Medulla oblongata (tissue), 1 donor: Measurements from ENCODE around the gene CMTM7.
A peak's percentile ranks its signal among the peaks of the same experiment; 100 is the strongest.

Source experiments
- DNase-seq: peaks from one replicate; pipeline ENCODE4 v3.0.0-alpha.2; 2015; ENCODE audit errors: extremely low spot score

CMTM7 gene, protein sequence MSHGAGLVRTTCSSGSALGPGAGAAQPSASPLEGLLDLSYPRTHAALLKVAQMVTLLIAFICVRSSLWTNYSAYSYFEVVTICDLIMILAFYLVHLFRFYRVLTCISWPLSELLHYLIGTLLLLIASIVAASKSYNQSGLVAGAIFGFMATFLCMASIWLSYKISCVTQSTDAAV

DNA sequence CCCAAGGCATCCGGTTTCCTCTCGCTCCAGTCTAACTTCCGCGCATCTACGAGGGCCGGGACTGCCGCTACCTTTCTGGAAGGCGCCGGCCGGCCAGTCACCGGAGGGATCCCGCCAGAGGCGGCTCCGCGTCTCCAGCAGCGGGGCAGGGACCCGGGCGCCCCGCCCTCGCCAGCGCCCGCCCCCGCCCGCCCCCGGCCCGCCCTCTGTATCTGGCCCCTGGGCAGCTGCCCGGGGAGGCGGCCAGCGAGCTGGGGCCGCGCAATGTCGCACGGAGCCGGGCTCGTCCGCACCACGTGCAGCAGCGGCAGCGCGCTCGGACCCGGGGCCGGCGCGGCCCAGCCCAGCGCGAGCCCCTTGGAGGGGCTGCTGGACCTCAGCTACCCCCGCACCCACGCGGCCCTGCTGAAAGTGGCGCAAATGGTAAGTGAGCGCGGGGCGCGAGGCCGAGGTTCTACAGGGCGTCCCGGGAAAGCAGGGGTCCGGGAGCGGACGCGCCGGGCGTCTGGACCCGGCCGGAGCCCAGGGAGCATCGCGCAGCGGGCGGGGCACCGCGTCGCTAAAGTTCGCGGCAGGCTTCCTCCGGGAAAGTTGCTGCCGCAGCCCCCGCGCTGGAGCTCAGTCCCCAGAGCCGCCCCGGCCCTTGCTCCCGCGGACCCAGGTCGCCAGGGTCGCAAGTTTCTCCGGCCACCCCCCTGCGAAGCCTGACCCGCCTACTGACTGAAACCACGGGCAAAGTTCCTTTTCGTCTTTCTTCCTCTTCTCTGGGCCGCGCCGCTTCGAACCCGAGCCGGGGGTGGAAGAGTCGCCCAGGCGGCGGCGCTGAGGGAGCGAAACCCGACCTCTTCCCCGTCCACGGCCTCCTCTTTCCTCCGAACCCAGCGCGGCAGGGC lies at the start of gene CMTM7:
CMTM7 (plus strand) TSS at position 211 of the 893 bp plus-strand sequence; CDS start at position 265, 54 bp downstream.
- DNase-seq = peak; percentile 41

DNA sequence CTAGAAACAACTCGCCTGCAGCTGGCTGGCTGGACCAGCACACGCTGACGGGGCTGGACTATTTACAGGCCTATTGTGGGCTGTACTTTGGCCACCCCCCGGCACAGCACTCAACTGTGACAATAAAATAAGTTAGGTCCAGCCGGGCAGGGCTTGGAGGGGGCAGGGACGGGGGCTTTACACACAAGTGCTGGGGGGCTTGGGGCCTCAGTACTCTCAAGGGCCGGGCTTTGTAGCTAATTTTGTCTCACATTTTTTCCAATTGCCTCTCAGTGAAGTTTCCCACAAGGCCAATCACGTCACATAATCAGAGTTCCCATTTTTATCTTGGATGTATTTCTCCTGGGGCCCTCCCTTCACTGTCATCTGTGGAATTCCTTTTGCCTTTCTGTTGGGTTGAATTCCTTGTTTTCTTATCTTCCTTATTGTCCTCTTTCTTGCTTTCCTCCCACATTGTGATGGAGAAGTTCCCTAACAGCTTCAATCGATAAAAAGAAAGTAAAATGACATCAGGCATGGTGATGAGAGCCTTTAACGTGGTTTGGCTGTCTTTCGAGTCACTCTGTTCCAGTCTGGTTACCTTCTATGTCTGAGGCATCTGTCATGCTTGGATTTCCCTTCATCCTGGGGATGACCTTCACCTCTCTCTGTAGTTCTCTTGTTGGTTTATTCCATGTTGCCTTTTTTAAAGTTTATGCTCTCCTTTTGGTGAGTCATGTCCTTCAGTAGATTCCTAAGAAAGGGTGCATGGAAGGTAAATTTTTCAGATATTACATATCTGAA lies 44.1 kb upstream of the CMTM7 start:
- DNase-seq = no peak

DNA sequence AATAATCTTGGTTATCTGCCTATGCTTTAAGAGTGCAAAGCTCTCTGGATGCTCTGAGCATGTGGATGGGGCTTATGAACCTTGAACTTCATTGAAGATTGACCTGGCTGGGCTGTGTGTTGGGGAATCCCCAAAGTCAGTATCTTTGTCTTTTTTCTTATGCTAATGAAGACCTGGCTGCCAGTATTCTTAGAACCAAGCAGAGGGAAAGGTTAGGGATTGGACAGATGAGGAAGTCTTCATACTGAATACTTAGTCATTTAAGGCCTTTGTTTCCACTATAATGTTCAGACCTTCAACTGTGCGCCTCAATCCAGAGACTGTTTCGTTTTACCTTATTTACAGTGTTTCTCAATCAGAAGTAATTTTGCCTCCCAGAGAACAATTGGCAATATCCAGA lies 42.5 kb upstream of the CMTM7 start:
- no peak for DNase-seq

DNA sequence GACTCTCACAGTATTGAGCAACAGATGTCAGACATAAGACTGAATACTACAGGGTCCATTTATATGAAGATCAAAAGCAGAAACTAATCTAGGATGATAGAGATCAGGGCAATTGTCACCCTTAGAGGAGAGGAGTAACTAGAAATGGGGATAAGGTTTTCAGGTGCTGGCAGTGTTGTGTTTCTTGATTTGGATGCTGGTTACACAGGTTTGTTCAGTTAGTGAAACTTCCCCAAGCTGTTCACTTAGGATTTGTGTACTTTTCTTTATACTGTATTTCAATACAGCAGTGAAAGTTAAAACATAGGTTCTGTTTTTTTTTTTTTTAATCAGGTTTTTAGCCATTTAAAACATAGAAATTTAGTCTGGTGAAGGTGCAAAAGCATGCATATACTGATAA lies 39.1 kb upstream of the CMTM7 start:
- DNase-seq = no peak

DNA sequence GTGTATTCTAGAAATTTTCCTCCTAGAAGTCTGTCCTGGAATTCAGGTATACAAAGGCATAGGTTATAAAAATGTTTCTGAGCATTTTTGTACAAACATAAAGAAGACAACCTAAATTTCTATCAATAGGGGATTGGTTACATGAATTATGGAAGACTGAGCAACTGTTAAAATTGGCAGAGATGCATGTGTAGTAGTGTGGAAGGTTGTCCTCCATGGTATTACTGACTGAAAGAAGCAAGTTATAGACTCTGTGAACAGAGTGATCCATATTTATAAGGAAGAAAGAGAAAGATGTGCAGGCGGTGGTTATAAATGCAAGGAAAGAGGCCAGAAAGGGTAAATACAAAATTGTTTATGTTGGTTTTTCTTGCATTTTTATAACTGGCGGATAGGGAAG lies 38.3 kb upstream of the CMTM7 start:
- no peak for DNase-seq

DNA sequence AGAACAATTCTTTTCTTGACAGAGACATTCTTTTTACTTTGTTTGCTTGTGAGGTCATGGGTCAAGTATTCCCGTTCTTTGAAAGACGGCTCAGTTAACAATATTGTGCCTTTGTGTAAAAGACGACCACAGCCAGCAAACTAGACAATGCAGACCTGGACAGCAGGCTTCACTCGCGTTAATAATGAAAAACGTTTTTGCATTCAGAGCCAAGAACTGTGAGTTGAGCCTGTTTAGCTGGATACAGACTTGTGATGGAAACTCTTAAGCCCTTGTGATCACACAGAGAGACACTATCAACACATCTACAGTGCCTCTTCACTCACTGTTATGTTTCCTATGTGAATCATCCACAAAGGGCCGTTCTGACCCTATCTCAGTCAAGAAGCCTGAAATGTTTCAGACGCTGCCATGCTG lies 37.3 kb upstream of the CMTM7 start:
- no peak for DNase-seq

DNA sequence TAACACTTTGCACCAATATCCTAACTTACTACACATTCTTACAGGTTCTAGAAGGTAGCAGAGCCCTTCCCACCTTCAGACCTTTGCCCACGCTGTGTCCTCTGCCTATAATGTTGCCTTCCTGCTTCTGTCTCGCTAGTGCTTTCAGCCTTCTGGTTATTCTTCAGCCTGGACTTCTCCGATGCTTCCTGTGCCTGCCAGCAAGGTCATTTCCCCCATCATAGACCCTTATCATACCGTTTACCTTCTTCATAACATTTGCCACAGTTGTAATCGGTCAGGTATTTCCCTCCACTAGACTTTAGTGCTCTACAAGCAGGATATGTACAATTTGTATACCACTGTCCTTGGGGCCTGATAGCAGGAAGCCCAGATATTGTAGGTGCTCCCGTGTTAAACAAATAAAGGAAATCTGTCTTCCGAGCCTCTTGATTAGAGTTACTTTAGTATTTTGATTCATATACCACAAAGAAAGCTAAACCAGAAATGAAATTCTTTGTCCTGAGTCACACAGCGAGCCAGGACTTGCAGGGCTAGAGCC lies 35.8 kb upstream of the CMTM7 start:
- DNase-seq = no peak

DNA sequence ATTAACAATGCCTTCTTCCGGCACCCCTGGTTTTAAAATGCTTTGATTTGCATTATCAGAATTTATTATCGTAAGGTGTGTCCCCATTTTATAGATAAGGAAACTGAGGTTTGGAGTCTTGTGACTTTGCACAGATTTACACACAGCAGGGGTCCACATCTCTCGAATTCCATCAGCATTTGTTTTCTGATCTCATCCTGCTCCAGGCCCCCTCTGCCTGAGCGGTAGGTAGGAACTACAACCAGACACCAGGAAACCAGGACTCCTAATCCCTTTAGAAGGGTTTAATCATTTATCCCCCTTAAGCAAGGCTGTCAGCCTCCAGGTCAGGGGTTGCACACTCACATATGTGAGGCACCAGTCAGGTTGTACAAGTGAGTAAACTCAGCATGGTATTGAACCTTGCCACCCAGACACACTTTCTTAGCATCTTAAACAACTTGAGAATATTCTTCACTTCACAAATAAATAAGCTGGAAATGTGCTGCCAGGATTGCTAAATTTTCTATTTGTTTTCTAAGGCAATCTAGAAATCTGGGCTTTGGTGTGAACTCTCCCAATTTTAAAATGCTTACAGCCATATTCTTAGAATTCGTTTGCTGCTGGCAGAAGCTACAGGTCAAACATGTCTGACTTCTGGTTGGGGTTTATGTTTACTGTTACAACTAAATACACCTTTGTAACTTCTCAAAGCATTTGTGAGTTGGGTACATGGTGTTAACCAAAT lies 31.7 kb upstream of the CMTM7 start:
- DNase-seq = no peak

DNA sequence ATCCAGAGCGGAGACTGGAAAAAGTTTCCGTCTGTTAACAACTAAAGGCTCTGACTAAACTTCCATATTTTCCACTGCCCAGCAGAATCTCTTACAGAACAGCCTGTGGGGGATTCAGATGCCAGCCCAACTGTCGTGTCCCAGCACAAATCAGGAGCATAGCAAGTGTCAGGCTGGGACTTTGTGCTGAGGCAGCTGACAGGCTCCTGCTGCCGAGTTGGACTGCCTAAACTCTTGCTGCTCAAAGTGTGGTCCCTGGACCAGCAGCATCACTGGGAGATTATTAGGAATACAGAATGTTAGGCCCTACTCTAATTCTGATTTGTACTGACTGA lies 31.2 kb upstream of the CMTM7 start:
- no peak for DNase-seq

DNA sequence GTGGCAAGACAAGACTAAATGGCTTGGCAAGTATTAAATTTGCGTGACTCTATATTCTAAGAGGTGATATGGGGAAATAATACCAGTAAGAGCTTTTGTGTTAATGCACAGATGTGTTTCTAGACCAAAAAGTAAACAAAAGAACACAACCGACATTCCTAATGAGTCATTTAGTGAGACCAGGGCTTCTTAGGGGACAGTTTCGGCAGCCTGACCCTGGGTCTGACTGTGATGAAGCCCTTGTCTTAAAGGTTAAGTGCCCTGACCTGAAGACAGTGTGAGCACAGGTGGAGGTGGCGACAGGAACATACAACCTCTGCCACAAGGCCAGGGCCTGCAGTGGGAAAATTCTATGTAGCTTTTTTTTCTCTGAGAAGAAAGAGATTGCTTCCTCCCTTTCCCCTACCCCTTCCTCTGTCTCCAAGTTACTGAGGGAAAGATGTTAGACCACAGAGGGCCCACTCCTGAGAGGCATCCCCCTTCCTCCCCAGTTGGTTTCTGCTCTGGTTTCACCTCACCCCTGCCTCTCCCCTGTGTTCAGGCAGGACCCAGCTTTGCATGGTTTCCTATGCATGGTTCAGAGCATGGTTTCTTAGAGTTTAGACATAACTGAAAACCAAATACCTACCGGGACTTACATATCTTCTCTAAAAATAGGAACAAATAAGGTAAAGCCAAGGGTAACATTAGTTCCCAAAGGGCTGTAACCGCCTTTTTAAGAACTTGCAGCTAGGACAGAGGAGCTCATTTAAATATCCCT lies 24.8 kb upstream of the CMTM7 start:
- no peak for DNase-seq

DNA sequence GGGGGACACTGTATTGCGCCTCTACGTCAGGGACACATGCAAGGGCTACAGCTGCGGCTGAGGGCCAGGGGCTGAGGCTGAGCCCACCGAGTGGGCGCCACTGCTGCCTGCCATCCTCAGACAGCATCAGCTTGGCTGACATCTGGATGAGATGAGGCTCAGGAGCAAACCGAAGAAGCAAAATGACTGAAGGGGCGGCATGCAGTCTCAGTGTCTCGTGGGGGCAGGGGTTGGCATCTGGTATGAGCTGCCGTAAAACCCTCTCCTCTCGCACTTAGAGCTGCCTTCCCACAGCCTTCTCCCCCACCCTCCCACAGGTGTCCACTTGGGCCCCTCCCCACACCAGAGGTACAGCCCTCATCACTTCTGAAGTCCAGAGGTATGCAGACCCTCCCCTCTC lies 24.2 kb upstream of the CMTM7 start:
- no peak for DNase-seq

DNA sequence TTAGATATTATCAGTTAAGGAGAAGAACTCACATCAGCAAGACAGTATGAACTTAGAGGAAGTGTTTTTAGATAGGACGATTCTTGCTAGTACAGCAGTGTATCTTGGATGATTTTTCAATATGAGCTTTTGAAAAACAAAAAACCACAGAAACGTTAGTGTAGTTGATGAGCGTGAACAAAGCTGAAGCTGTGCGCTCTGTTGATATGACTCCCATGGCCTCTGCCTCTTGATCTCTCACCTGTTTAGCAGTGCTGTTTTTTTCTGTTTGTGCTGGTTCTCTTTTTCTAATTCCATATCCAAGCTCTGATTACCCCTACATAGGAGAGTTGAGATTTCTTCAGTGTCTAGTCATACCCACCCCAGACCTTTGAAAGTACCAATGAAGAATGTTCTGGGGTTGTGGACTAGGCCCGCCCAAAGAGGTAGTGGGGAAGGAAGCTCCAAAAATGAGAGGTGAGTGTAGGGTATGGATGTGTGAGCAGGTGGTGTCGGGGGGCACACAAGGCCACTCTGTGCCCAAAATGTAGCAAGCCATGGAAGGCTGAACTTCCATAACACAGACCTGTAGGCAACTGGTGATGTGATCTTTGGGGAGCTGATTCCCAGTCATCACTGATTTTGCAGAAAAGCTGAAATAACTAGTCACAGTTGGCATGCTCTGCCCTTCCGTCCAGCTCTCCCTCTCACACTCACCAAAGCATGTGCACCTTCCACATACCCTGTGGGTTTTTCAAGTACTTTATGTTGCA lies 20.0 kb upstream of the CMTM7 start:
- no peak for DNase-seq

DNA sequence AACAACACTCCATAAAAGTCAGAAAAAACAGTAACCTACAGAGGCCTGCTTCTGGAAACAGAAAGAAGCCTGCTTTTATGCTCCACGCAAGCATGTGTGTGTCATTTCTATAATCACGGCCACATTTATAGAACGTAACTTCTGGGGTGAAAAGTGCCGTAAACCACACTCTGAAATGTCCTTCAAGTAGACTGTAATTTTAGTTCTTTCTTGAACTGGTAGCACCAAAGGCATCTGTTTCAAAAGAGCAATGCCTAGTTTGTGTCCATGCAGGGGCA lies 19.5 kb upstream of the CMTM7 start:
- DNase-seq = no peak

DNA sequence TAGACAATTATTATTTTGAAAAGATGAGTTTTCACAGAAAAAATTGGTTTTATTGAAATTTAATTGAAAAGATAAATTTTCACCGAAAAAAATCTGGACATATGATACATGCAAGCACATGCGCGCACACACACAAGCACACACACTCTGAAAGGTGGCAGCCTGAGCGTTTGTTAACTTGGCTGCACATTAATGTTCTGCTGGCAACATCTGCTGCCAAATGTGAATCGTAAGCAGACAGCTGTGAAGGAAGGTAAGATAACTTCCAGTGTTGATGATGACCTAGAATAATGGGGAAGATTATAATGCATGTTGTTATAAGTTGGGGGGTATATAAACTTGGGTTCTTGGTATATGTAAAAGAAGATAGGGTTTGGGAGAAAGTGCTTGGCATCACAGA lies 18.4 kb upstream of the CMTM7 start:
- no peak for DNase-seq

DNA sequence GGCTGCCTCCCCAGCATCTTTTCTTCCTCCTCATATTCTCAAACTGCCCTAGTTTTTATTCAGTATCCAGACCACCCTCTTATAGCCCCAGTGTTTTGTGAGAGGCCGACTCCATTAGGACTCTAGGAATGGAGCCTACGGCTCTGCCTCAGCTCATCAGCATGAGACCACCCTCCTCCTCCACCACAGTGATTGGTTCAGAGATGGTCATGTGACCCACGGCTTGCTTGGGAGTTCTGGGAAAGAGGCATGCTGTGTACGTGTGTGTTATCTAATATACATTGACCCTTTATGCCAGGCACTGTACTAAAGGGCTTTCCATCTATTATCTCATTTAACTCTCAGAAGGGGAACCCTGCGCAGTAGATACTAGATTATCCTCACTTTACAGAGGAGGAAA lies 17.8 kb upstream of the CMTM7 start:
- no peak for DNase-seq

DNA sequence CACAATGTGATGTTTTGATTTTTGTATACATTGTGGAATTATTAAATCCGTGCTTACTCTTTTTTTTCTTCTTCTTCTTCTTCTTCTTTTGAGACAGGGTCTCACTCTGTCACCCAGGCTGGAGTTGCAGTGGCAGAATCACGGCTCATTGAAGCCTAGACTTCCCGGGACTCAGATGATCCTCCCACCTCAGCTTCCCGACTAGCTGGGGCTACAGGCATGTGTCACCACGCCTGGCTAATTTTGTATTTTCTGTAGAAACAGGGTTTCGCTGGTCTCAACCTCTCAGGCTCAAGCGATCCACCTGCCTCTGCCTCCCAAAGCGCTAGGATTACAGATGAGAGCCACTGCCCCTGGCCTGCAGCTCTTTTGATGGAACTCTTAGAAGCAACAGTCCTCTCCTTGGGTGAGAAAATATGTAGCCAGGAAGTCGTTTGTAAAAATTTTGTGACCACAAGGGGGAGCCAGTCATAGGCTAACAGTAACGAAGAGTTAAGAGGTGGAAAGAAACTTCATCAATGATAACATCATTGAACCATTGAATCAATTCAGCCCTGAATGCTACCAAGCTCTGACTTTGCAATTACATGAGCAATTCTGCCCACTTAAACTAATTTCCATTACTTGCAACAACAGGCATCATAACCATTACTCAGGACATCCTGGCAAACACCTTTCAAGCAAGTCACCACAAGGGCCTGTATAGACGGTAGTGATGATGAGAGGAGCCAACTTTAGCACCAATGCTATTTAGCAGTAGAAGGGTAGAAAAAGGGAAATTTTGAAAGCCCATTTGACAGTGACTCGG lies 16.7 kb upstream of the CMTM7 start:
- peak; percentile 89 for DNase-seq

DNA sequence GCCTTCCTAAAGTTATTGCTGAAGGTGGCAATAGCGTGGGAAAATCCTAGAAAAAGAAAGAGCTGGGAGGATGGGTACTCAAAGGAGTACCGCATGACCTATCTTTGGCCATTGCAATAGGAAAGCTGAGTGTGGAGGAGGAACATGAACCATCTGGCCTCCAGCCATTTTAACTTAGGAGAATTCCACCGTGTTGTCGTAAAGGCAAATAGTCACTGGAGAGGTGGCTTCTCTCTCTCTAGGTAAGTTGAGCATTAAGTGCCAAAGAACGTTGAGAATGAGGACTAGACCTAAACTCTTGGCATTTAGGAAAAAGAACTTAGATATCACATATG lies 16.1 kb upstream of the CMTM7 start:
- no peak for DNase-seq

DNA sequence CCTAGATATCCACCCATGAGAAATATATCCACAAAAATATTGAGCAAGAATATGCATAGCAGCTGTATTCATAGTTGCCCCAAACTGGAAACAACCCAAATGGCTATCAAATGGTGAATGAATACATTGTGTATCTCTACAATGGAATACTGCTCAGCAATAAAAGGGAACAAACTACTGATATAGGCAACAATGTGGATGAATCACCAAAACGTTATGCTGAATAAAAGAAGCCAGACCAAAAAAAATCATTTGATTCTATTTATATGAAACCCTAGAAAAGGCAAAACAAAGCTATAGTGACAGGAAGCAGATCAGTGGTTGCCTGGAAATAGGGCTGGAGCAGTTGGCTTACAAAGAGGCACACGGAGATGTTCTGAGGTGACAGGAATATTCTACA lies 15.5 kb upstream of the CMTM7 start:
- no peak for DNase-seq

DNA sequence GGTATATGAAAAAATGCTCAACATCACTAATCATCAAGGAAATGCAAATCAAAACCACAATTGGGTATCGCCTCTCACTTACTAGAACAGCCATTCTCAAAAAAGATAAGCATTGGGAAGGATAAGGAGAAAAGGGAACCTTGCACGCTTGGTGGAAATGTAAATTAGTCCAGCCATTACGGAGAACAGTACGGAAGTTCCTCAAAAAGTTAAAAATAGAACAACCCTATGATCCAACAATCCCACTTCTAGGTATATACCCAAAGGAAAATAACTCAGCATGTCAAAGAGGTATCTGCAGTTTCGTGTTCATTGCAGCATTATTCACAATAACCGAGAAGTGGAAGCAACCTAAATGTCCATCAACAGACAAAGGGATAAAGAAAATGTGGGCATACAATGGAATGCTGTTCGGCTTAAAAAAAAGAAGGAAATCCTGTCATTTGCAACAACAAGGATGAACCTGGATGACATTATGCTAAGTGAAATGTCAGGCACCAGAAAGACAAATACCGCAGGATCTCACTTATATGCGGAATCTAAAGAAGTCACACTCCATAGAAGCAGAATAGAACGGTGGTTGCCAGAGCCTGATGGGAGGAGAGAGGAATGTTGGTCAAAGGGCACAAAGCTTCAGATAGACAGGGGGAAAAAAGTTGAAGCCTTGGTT lies 11.7 kb upstream of the CMTM7 start:
- DNase-seq = no peak
